MM.1S (cell line): ENCODE measurements around the gene UBAP2L.

Experiments
- DNase-seq: peaks from one replicate; pipeline ENCODE4 v3.0.0-alpha.2; 2015
- H2AFZ ChIP-seq: fragments of 300-600 bp; sonication (generic); 2 replicates; pipeline ENCODE4 v1.6.0; 2016; ENCODE audit warnings: antibody characterized with exemption, low read length
- H3F3A ChIP-seq: fragments of 300-600 bp; sonication (generic); 2 replicates; pipeline ENCODE4 v1.6.1; 2016; ENCODE audit warnings: mild to moderate bottlenecking, antibody characterized with exemption, low read length, moderate library complexity, mixed read lengths; ENCODE audit not compliant: insufficient read depth
- H3K27ac ChIP-seq: fragments of 300-600 bp; sonication (generic); 2 replicates; pipeline ENCODE4 v1.5.1; 2016; ENCODE audit warnings: mild to moderate bottlenecking, low read length
- H3K27me3 ChIP-seq: fragments of 300-600 bp; sonication (generic); replicated peaks from 2 replicates; pipeline ENCODE4 v1.6.0; 2016; ENCODE audit warnings: low read length; ENCODE audit not compliant: insufficient read depth
- H3K36me3 ChIP-seq: fragments of 300-600 bp; sonication (generic); replicated peaks from 2 replicates; pipeline ENCODE4 v1.6.1; 2016; ENCODE audit warnings: mild to moderate bottlenecking, low read length, mixed read lengths; ENCODE audit not compliant: insufficient read depth
- H3K4me1 ChIP-seq: fragments of 300-600 bp; sonication (generic); 2 replicates; pipeline ENCODE4 v1.6.1; 2016; ENCODE audit warnings: low read length, mixed read lengths
- H3K4me2 ChIP-seq: fragments of 300-600 bp; sonication (generic); 2 replicates; pipeline ENCODE4 v1.6.0; 2016; ENCODE audit warnings: low read depth, low read length
- H3K4me3 ChIP-seq: fragments of 300-600 bp; sonication (generic); 2 replicates; pipeline ENCODE4 v1.5.1; 2016; ENCODE audit warnings: low read length, mixed read lengths
- H3K79me2 ChIP-seq: fragments of 300-600 bp; sonication (generic); 2 replicates; pipeline ENCODE4 v1.6.1; 2016; ENCODE audit warnings: mixed run types, low read length, mixed read lengths
- H3K9ac ChIP-seq: fragments of 300-600 bp; sonication (generic); 2 replicates; pipeline ENCODE4 v1.6.1; 2016; ENCODE audit warnings: low read length, mixed read lengths
- H3K9me2 ChIP-seq: fragments of 300-600 bp; sonication (generic); replicated peaks from 2 replicates; pipeline ENCODE4 v1.6.1; 2016; ENCODE audit warnings: mild to moderate bottlenecking, low read length, mixed read lengths; ENCODE audit not compliant: insufficient read depth
- H3K9me3 ChIP-seq: fragments of 300-600 bp; sonication (generic); replicated peaks from 2 replicates; pipeline ENCODE4 v1.6.1; 2016; ENCODE audit warnings: mild to moderate bottlenecking, low read length, mixed read lengths; ENCODE audit not compliant: insufficient read depth
- H4K20me1 ChIP-seq: fragments of 300-600 bp; sonication (generic); 2 replicates; pipeline ENCODE4 v1.6.1; 2016; ENCODE audit warnings: mild to moderate bottlenecking, low read length, moderate library complexity, mixed read lengths; ENCODE audit not compliant: insufficient read depth
- EZH2 ChIP-seq: fragments of 300-600 bp; sonication (generic); optimal IDR thresholded peaks from 2 replicates; pipeline ENCODE3; 2017; ENCODE audit warnings: low read depth, mild to moderate bottlenecking, antibody characterized with exemption, low read length, mixed read lengths
- EZH2phosphoT487 ChIP-seq: fragments of 300-600 bp; sonication (generic); IDR thresholded peaks from 2 replicates; pipeline ENCODE4 v1.6.1; 2018; ENCODE audit warnings: antibody characterized with exemption, low read length
- TF ChIP-seq, protein P1 (sequence below): fragments of 300-600 bp; sonication (generic); IDR thresholded peaks from 2 replicates; pipeline ENCODE4 v1.5.1; 2016; ENCODE audit warnings: antibody characterized with exemption, low read length, mixed read lengths

Gene UBAP2L

DNA sequence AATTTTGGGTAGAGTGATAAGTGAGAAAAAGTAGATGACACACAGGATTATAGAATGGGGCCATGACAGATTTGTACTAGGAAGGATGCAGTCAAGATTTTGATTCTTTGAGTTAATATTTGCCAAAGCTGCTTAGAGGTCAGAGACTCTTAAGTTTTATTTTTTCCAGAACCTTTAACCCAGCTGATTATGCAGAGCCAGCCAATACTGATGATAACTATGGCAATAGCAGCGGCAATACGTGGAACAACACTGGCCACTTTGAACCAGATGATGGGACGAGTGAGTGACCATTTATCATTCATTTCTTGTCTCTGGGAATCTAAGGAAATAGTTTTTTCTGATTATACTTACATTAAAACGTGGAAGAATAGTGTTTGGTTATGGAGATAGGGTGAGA lies 16.1 kb downstream of the UBAP2L start:
- H4K20me1 ChIP-seq = 0 out of 2 replicates have a peak, but pooled peaks cover 16% of the 10 kb centered on the region
- H3K27ac ChIP-seq = no peak overlapping the region
- no peak overlapping the region for H3K4me3 ChIP-seq
- H3K4me1 ChIP-seq = no peaks in the 10 kb centered on the region
- peaks cover 87% of the 10 kb centered on the region for H3K79me2 ChIP-seq
- H3F3A ChIP-seq = peaks cover 5% of the 10 kb centered on the region; the same call in 1 of the 2 replicates
- no peaks in the 10 kb centered on the region for H3K27me3 ChIP-seq
- no peak overlapping the region for H3K4me2 ChIP-seq
- H3K9me3 ChIP-seq = no peaks in the 10 kb centered on the region
- TF ChIP-seq EZH2phosphoT487 = no peak
- no peak overlapping the region for H2AFZ ChIP-seq
- no peak overlapping the region for H3K9ac ChIP-seq
- DNase-seq = no peak
- no peaks in the 10 kb centered on the region for H3K9me2 ChIP-seq
- H3K36me3 ChIP-seq = peaks cover 27% of the 10 kb centered on the region

DNA sequence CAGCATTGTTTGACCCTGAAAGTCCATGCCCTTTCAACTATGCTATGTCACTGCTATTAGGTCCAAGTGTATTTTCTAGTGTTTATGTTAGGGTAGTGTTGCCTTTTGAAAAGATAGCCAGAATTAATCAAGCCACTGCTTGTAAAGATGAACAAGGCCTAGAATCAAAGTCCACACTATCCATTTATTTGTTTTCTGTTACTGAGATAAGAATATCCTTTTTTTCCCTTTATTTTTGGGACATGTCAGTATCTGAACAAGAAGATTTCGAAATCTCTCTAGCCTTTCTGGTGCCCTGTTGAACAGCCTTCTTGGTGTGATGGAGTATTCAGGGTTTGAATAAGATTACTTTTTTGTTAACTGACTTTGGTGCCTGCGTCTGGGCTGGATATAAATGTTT lies 16.7 kb downstream of the UBAP2L start:
- Histone ChIP-seq H3K9ac (no peak overlapping the region), H3K4me1 (no peaks in the 10 kb centered on the region), H3K9me3 (no peaks in the 10 kb centered on the region), H3K4me2 (no peak overlapping the region), H4K20me1 (0 out of 2 replicates have a peak, but pooled peaks cover 16% of the 10 kb centered on the region), H3F3A (peaks cover 5% of the 10 kb centered on the region; the same call in 1 of the 2 replicates), H3K9me2 (no peaks in the 10 kb centered on the region), H3K79me2 (peaks cover 87% of the 10 kb centered on the region), H2AFZ (no peak overlapping the region), H3K27ac (no peak overlapping the region), H3K4me3 (no peak overlapping the region), H3K27me3 (no peaks in the 10 kb centered on the region), H3K36me3 (peaks cover 33% of the 10 kb centered on the region)
- no peak for DNase-seq
- no peak for TF ChIP-seq EZH2
- TF ChIP-seq, protein P1, sequence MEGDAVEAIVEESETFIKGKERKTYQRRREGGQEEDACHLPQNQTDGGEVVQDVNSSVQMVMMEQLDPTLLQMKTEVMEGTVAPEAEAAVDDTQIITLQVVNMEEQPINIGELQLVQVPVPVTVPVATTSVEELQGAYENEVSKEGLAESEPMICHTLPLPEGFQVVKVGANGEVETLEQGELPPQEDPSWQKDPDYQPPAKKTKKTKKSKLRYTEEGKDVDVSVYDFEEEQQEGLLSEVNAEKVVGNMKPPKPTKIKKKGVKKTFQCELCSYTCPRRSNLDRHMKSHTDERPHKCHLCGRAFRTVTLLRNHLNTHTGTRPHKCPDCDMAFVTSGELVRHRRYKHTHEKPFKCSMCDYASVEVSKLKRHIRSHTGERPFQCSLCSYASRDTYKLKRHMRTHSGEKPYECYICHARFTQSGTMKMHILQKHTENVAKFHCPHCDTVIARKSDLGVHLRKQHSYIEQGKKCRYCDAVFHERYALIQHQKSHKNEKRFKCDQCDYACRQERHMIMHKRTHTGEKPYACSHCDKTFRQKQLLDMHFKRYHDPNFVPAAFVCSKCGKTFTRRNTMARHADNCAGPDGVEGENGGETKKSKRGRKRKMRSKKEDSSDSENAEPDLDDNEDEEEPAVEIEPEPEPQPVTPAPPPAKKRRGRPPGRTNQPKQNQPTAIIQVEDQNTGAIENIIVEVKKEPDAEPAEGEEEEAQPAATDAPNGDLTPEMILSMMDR = no peak
- TF ChIP-seq EZH2phosphoT487 = no peak

DNA sequence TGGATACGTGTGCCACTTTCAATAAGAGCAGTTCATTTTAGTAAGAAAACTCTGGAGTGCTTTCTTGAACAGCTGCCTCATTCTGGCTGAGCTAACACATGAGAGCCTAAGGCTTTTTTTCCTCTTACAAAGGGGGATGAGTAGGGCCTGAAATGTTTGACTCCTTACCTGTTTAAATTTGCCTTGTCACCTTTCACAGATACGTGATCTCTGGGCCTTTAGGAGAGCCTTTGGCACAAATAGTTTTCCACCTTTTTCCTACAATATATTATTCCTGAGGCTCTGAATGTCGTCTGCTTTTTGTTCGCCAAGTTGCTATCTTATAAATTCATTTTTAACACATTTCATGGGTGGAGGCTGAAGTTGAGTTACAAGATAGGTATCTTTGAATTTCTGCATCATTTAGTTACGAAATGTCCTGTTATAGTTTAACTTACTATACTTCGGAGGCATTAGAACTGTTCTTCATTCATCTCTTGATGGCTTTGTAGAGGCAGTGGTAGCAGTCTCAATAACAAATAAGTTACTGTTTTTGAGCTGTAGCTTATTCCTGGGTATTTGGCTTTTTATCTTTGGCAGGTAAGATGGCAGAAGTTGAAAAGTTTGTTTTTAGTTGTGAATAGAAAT lies 17.2 kb downstream of the UBAP2L start:
- TF ChIP-seq, protein P1 = no peak
- TF ChIP-seq EZH2phosphoT487 (no peak), EZH2 (no peak)
- H3K27ac ChIP-seq = no peak overlapping the region
- H3K9me3 ChIP-seq = no peaks in the 10 kb centered on the region
- no peak overlapping the region for H3K4me2 ChIP-seq
- H2AFZ ChIP-seq = no peak overlapping the region
- no peaks in the 10 kb centered on the region for H3K27me3 ChIP-seq
- H3K9ac ChIP-seq = no peak overlapping the region
- no peaks in the 10 kb centered on the region for H3K9me2 ChIP-seq
- H3K79me2 ChIP-seq = peaks cover 87% of the 10 kb centered on the region
- H3K36me3 ChIP-seq = peaks cover 39% of the 10 kb centered on the region
- no peaks in the 10 kb centered on the region for H3K4me1 ChIP-seq
- no peak overlapping the region for H3K4me3 ChIP-seq
- H4K20me1 ChIP-seq = 0 out of 2 replicates have a peak, but pooled peaks cover 16% of the 10 kb centered on the region
- no peak for DNase-seq
- H3F3A ChIP-seq = peaks cover 5% of the 10 kb centered on the region; the same call in 1 of the 2 replicates

DNA sequence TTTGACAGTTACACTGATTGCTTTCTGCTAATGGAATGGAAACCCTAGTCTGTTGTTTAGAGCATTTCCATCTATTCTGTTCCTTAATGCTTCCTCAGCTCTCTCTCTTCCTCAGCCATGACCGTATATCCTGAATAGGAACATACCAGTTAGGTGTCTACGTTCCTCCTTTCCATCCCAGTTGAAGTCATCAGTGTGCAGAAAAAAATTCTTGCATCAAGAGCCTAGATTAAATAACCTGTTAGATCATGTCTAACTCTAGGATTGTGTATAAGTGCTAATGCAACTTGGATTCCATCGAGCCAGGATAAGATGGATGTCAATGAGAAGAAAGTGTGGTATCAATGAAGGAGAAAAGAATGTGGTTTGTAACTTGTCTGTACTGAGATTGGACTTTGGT lies 18.7 kb downstream of the UBAP2L start:
- H3K27me3 ChIP-seq = no peaks in the 10 kb centered on the region
- peaks cover 5% of the 10 kb centered on the region; the same call in 1 of the 2 replicates for H3F3A ChIP-seq
- no peak for TF ChIP-seq EZH2phosphoT487
- no peak for TF ChIP-seq EZH2
- TF ChIP-seq, protein P1 = no peak
- H3K4me2 ChIP-seq = no peak overlapping the region
- no peaks in the 10 kb centered on the region for H3K4me1 ChIP-seq
- peaks cover 42% of the 10 kb centered on the region for H3K36me3 ChIP-seq
- H3K4me3 ChIP-seq = no peak overlapping the region
- H4K20me1 ChIP-seq = 0 out of 2 replicates have a peak, but pooled peaks cover 16% of the 10 kb centered on the region
- H3K27ac ChIP-seq = no peak overlapping the region
- H3K9me3 ChIP-seq = no peaks in the 10 kb centered on the region
- no peaks in the 10 kb centered on the region for H3K9me2 ChIP-seq
- no peak overlapping the region for H3K9ac ChIP-seq
- peaks cover 85% of the 10 kb centered on the region for H3K79me2 ChIP-seq
- no peak overlapping the region for H2AFZ ChIP-seq
- DNase-seq = no peak
